Kidney glomerular epithelial cell (primary cell): ENCODE results near the gene FCAMR.
A peak's percentile ranks its signal among the peaks of the same experiment; 100 is the strongest.

Experiments
- DNase-seq: peaks from one replicate; lab custom pipeline; 2025; lab: John Stamatoyannopoulos, UW

FCAMR gene

GRCh38 chr1:206957639-206958038 is 12.6 kb downstream of the FCAMR start:
- DNase-seq = no peak

GRCh38 chr1:206955476-206956451 is 14.5 kb downstream of the FCAMR start:
- no peak for DNase-seq

- DNase-seq = peak; percentile 23
Observed at GRCh38 chr1:206954459-206955342, 15.6 kb downstream of the FCAMR start.

GRCh38 chr1:206953626-206954025 is 16.6 kb downstream of the FCAMR start:
- no peak for DNase-seq

DNA sequence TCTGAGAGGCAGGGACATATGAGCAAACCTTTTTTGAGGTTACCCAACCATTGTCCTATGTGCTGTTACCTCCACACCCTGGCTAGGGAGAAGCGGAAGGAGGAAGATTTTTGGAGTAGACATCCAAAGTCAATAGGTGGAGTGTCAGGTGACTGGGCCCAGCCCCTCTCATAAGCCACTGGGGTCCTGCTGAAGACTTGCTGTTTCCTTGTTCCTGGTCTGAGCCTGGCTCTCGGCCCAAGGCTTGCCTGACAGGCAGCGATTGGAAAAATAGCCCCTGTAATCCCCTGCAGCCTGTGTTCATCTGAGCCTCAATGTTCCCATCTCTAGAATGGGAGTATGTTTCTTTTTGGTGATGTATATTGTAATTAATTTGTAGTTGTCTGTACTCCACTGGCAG is 17.1 kb downstream of the FCAMR start:
- no peak for DNase-seq

DNA sequence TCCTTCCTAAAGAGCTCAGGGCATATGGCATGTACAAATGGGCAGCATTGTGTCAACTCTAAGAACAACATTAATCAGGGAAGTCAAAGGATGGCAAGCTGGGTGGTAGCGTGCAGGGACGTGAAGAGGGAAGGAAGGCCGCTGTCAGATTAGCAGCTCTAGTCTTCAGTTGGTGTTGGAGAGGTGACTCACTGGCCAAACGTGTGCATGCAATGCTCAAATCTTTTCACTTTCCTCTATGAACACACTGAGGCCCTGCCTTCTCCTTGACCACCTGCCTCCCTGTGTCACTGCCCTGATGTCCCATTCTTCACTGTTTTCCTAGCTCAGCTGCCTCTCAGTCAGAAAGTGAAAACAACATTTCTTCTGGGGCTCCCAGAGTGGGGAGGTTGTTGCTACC is 18.1 kb downstream of the FCAMR start:
- DNase-seq = peak; percentile 65

- DNase-seq = peak; percentile 95
Observed at GRCh38 chr1:206951318-206952100, 18.8 kb downstream of the FCAMR start.

- no peak for DNase-seq
Observed at GRCh38 chr1:206949641-206950040, 20.6 kb downstream of the FCAMR start.

GRCh38 chr1:206949208-206949607 is 21.1 kb downstream of the FCAMR start:
- no peak for DNase-seq

DNA sequence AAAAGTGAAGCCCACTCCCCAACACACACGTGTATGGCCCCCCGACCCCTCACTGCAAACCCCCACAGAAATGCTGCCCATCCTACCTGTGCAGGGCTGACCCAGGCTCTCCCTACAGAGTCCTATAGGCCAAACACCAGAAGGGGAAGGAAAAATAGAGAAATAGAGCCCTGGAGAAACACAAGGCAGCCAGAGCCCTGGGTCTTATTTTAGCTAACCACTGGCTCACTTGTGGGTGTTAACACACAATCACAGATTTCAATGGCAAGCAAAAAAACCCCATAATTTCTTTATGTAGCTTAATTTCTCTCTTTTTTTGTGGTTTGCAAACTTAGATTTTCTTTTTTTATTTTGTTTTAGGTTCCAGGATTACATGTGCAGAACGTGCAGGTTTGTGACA is 23.0 kb downstream of the FCAMR start:
- DNase-seq = no peak

DNA sequence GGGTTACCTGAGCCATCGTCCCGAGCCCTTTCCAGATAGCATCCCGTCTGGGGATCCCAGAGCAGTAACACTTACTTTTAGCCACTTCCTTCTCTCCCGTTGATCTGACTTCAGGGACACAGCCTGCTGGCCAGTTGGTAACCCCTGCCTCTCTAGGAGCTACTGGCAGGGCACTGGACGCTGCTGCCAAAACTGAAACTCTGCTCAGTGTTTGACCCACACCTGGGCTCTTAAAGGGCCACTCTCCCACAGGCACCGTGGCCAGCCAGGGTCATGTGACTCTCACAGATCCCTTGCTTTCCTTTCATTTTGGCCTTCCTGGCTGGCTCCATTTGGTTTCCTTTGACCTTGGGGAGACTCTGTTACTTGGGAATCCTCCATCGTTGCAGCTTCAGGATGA is 24.0 kb downstream of the FCAMR start, which contains the start of gene PIGR:
Gene PIGR, minus strand, starts transcription at position 206 of the 400 bp plus-strand sequence. CDS start 5,935 bp downstream, outside the sequence.
- DNase-seq = no peak

GRCh38 chr1:206945779-206946178 is 24.5 kb downstream of the FCAMR start:
- DNase-seq = no peak

DNA sequence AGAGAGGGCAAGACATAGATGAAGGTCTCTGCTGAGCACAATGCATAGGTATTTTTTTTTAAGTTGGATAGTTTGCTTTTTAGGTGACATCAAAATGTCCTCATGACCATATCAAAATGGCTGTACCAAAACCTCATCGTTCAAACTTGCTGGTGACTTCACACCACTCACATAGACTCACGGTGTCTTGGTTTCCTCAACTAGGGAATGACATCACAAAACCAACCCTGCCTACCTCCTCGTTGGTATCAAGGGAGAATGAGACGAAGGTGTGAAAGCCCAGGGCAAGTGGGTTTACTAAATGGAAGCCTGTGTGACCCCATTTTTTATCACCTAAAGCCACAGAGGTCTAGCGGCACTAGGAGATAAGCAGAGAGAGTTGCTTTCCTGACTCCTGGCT is 25.6 kb downstream of the FCAMR start:
- DNase-seq = no peak

DNA sequence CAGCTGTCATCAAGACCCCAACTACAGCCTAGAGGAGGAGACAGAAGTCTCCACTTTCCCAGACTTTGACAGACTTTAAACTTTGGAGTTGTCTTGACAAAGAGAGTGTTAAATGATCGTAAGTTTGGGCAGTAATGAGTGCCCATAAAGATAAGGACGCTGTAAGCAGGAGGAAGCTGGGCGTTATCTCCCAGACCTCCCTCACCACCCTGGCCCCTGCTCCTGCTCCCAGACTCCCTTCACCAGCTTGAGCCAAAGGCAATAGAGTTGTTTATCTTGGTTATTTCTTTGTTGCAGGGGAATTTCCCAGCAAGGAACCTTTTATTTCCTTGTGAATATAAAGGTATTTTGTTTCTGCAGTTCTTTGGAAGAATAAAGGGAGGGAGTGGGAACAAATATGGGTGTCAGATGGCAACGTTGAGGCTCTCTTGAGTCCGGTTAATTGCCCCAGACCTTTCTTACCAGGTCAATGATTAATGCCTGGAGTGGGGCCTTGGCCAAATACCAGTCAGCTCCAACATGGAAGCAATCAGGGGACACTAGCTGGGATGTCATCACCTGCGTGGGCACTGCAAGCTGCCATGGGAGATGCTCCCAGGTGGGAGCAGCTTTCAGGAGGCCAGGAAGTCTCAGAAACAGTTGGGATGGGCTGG is 28.4 kb downstream of the FCAMR start:
- DNase-seq = peak; percentile 29

GRCh38 chr1:206940588-206940936 is 29.7 kb downstream of the FCAMR start:
- DNase-seq = no peak

DNA sequence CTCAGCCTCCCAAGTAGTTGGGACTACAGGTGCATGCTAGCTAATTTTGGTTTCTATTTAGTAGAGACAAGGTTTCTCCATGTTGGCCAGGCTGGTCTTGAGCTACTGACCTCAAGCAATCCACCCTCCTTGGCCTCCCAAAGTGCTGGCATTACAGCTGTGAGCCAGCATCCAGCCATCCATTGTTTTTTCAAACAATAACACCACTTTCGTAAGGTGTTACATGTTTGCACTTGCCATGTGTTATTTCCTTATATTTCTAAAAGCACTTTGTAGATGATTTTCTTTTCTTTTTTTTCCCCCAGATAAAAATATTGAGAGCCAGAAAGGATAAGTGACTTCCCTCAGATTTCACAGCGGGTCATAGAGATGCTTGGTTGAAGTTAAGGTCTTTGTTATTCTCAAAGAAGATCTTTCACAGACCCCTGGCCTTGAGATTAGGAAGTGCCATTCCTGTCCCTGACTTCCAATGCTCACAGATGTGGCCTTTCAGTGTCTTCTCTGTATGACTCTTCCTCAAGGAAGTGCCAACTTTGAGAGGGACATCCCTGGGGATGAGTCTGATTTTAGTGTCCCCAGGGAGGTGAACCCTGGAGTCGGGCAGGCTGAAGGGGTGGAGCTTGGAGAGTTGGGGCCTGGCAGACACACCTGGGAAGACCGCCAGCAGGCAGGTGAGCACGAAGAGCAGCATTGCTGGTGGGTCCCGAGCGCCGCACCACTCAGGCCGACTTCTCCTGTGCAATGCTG is 30.2 kb downstream of the FCAMR start:
- DNase-seq = no peak

DNA sequence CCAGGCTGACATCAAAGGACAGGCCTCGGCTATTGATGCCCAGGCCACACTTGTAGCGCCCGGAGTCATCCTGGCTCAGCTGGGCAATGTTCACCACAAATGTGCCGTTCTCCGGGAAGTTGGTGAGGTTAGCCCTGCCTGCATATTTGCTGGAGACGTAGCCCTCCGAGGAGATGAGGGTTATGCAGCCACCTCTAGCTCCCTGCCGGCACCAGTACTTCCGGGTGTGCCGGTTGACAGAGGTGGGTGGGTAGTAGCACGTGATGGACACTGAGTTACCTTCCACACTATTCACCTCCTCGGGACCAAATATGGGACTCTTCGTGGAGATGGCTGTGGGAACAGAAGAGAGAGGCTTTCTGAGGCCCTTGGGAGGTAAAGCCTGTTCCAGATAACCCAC is 31.1 kb downstream of the FCAMR start:
- DNase-seq = no peak

DNA sequence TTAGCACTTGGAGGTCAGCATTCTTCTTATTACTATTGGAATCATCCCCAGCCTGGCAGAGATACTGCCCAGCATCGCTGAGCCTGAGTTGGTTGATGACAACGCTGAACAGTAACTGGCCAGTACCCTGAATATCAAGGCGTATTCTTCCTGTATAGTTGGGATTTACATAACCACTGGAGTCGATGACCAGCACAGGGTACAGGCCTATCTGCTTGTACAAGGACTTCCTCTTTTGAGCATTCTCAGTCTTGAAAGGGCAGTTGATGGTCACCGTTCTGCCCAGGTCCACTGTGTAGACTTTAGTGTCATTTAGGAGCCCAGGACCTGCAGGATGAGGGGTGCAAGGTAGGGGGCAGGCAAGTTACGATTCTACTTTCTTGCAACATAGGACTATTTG is 32.8 kb downstream of the FCAMR start:
- DNase-seq = no peak

DNA sequence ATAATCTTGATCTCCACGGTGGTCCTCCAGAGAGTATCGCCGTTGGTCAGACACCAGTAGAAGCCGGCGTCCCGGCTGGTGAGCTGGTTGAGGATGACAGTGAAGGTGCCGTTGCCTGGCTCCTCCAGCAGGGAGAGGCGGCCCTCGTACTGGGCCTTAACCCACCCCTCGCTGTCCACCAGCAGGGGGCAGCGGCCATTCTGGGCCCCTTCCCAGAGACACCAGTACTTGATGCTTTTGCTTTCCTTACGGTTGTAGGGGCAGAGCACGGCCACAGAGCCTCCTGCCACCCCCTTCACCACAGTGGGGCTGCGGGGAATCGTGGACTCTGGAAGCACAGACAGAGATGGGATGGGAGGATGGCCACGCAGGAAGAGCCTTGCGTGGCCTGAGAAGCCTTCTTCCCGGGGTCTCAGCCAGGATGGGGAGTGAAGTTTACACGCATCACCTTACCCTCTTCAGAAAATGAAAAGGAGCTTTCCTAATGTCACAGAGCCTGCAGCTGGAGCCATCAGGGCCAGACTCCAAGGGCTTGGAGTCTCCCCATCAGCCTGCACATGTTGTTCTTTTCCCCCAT is 34.7 kb downstream of the FCAMR start:
- no peak for DNase-seq

GRCh38 chr1:206933333-206933945 is 36.8 kb downstream of the FCAMR start:
- DNase-seq = no peak
